GM12865 (cell line): Measurements from ENCODE around the gene IGF1.

Experiments used
- DNase-seq: peaks from one replicate; pipeline ENCODE4 v3.0.0; 2010; ENCODE audit warnings: low read depth
- H3K4me3 ChIP-seq: 2 replicates; pipeline ENCODE4 v1.5.1; 2011; ENCODE audit warnings: mild to moderate bottlenecking, low read depth, low read length, control low read depth
- CTCF ChIP-seq: IDR thresholded peaks from 2 replicates; pipeline ENCODE4 v1.5.1; 2011; ENCODE audit warnings: low read length, control low read depth, low read depth, inconsistent platforms; ENCODE audit not compliant: insufficient read depth; ENCODE audit errors: missing control alignments

Gene IGF1

GRCh38 chr12:102484017-102484416, 3.7 kb upstream of the IGF1 start:
- H3K4me3 ChIP-seq = peak overlapping the region; percentile 52

GRCh38 chr12:102483466-102483865, 3.1 kb upstream of the IGF1 start:
- peak; percentile 88 for DNase-seq
- no peak for TF ChIP-seq CTCF
- peak overlapping the region; percentile 52 for H3K4me3 ChIP-seq

More at GRCh38 chr12:102484017-102484416, 3.7 kb upstream of the IGF1 start:
- DNase-seq = peak; percentile 49
- no peak for TF ChIP-seq CTCF

- no peak for TF ChIP-seq CTCF
- no peak for DNase-seq
- H3K4me3 ChIP-seq = no peak overlapping the region
Observed at GRCh38 chr12:102481705-102482425, 1.5 kb upstream of the IGF1 start.

GRCh38 chr12:102479939-102480338, 424 bp downstream of the IGF1 start:
- no peak for DNase-seq
- no peak for TF ChIP-seq CTCF
- H3K4me3 ChIP-seq = no peak overlapping the region

GRCh38 chr12:102479099-102479885, 1.1 kb downstream of the IGF1 start:
- TF ChIP-seq CTCF = no peak
- no peak for DNase-seq
- H3K4me3 ChIP-seq = no peak overlapping the region

GRCh38 chr12:102478405-102479098, 1.8 kb downstream of the IGF1 start:
- DNase-seq = peak; percentile 84
- no peak for TF ChIP-seq CTCF
- peak overlapping the region; percentile 4 for H3K4me3 ChIP-seq
